ENCODE data around the gene C9orf50.

C9orf50 gene

DNA sequence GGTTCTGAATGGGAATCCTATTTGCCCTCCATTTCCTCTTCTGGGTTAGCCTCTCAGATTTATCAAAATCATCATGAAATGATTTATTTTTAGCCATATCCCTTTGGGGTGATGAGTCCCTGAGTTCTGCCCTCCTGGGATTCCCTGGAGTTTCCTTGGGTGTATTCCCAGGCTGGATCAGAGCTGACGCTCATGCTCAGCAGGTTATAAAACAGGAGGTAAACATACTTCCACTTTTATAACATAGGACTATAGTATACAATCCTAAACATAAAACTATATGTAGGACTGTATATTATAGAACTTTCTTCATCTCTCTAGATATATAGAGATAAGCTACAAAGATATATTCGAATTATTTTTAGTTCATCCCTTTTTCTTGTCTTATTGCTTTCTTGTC lies 40.1 kb upstream of the C9orf50 start:
- TF ChIP-seq EGR1 (IDR thresholded peaks at IDR 0.05) (no peak), TCF12 (IDR thresholded peaks at IDR 0.05; ENCODE audit: low read depth) (no peak), ZBTB7A (IDR thresholded peaks at IDR 0.05; ENCODE audit: low read depth) (no peak), TEAD4 (IDR thresholded peaks at IDR 0.05) (no peak), FOXM1 (IDR thresholded peaks at IDR 0.05; ENCODE audit: borderline replicate concordance, low read depth) (no peak), CREB1 (IDR thresholded peaks at IDR 0.05; ENCODE audit: low read depth) (no peak), EP300 (IDR thresholded peaks at IDR 0.05; ENCODE audit: borderline replicate concordance) (no peak), NFIC (IDR thresholded peaks at IDR 0.05) (no peak), TAF1 (IDR thresholded peaks at IDR 0.05; ENCODE audit: low read depth) (no peak), RAD21 (IDR thresholded peaks at IDR 0.05; ENCODE audit: low read depth) (no peak), CEBPB (IDR thresholded peaks at IDR 0.05) (no peak), YY1 (IDR thresholded peaks at IDR 0.05; ENCODE audit: low read depth) (no peak)
- TF ChIP-seq, protein P1, sequence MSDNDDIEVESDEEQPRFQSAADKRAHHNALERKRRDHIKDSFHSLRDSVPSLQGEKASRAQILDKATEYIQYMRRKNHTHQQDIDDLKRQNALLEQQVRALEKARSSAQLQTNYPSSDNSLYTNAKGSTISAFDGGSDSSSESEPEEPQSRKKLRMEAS (IDR thresholded peaks at IDR 0.05), result no peak
- TF ChIP-seq, protein P2, sequence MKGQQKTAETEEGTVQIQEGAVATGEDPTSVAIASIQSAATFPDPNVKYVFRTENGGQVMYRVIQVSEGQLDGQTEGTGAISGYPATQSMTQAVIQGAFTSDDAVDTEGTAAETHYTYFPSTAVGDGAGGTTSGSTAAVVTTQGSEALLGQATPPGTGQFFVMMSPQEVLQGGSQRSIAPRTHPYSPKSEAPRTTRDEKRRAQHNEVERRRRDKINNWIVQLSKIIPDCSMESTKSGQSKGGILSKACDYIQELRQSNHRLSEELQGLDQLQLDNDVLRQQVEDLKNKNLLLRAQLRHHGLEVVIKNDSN (IDR thresholded peaks at IDR 0.05), result no peak
- TF ChIP-seq, protein P3, sequence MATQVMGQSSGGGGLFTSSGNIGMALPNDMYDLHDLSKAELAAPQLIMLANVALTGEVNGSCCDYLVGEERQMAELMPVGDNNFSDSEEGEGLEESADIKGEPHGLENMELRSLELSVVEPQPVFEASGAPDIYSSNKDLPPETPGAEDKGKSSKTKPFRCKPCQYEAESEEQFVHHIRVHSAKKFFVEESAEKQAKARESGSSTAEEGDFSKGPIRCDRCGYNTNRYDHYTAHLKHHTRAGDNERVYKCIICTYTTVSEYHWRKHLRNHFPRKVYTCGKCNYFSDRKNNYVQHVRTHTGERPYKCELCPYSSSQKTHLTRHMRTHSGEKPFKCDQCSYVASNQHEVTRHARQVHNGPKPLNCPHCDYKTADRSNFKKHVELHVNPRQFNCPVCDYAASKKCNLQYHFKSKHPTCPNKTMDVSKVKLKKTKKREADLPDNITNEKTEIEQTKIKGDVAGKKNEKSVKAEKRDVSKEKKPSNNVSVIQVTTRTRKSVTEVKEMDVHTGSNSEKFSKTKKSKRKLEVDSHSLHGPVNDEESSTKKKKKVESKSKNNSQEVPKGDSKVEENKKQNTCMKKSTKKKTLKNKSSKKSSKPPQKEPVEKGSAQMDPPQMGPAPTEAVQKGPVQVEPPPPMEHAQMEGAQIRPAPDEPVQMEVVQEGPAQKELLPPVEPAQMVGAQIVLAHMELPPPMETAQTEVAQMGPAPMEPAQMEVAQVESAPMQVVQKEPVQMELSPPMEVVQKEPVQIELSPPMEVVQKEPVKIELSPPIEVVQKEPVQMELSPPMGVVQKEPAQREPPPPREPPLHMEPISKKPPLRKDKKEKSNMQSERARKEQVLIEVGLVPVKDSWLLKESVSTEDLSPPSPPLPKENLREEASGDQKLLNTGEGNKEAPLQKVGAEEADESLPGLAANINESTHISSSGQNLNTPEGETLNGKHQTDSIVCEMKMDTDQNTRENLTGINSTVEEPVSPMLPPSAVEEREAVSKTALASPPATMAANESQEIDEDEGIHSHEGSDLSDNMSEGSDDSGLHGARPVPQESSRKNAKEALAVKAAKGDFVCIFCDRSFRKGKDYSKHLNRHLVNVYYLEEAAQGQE (IDR thresholded peaks at IDR 0.05; ENCODE audit: low read depth), result no peak

DNA sequence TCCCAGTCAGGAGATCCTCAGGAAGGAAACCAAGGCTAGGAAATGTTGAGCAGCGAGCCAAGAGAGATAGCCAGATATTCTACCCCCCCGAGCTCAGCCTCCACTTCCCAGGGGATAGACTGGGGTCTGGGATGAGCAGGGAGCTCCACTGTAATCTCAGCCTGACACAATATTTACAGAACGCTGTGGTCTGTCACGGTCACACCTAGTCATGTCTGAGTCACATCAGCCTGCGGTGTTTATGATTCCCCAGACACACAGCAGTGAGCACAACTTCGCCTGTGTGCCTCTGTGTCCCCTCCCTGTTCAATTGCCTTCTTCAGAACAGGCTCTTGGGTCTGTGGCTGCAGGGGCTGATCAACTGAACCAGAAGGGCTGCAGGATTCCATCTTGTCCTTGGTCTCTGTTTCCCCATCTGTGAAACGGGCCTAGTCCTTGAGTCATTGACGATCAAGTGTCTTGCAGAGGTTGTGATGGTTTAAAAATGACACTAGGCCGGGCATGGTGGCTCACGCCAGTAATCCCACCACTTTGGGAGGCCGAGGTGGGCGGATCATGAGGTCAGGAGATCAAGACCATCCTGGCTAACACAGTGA lies 36.0 kb upstream of the C9orf50 start:
- TF ChIP-seq EP300 (IDR thresholded peaks at IDR 0.05; ENCODE audit: borderline replicate concordance), result no peak
- TF ChIP-seq, protein P2 (IDR thresholded peaks at IDR 0.05), result no peak
- TF ChIP-seq CEBPB (IDR thresholded peaks at IDR 0.05), result no peak

DNA sequence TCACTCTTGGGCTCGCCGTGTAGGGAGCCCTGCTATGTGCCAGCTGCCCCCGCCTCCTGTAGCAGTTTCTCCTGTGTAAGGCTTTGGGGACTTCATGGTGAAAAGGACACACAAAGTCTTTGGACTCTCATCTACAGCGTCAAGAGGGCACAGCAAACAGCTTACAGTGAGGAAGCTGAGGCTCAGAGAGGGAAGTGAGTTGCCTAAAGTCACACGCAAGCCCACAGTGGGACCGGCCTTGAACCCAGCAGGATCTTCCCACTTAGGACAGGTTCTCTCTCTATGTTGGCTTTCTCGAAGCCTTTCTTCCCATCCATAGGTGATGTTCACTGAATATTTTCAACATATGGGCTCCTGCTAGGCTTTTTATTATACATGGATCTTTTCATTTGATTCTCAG lies 34.8 kb upstream of the C9orf50 start:
- TF ChIP-seq, protein P2 (IDR thresholded peaks at IDR 0.05), result no peak
- no peak for TF ChIP-seq TCF12 (IDR thresholded peaks at IDR 0.05; ENCODE audit: low read depth)
- no peak for TF ChIP-seq CEBPB (IDR thresholded peaks at IDR 0.05)
- no peak for TF ChIP-seq YY1 (IDR thresholded peaks at IDR 0.05; ENCODE audit: low read depth)
- TF ChIP-seq EGR1 (IDR thresholded peaks at IDR 0.05), result no peak
- TF ChIP-seq, protein P3 (IDR thresholded peaks at IDR 0.05; ENCODE audit: low read depth), result no peak
- TF ChIP-seq NFIC (IDR thresholded peaks at IDR 0.05), result no peak
- TF ChIP-seq CREB1 (IDR thresholded peaks at IDR 0.05; ENCODE audit: low read depth), result no peak
- no peak for TF ChIP-seq RAD21 (IDR thresholded peaks at IDR 0.05; ENCODE audit: low read depth)
- TF ChIP-seq ZBTB7A (IDR thresholded peaks at IDR 0.05; ENCODE audit: low read depth), result no peak
- no peak for TF ChIP-seq TEAD4 (IDR thresholded peaks at IDR 0.05)
- TF ChIP-seq, protein P1 (IDR thresholded peaks at IDR 0.05), result no peak

DNA sequence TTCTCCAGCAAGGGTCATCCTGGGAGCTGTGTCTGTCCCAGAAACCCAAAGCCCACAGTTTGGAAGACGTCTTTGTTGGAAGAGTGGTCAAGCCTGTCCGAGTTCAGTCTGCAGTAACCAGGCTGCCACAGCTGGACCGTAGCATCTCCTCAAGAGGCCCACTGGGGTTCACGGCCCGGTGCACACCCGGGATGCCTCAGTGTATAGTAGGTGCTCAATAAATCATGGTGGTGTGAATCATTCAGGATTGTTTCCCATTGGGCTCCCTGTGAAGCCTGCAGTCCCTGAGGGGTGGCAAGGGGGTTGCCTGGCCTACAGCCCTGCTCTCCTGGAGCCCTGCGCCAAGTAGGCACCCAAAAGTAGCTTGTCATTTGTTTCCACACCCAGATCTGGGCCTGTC lies 34.3 kb upstream of the C9orf50 start:
- TF ChIP-seq TCF12 (IDR thresholded peaks at IDR 0.05; ENCODE audit: low read depth) (no peak), ZBTB7A (IDR thresholded peaks at IDR 0.05; ENCODE audit: low read depth) (no peak), NFIC (IDR thresholded peaks at IDR 0.05) (no peak), EGR1 (IDR thresholded peaks at IDR 0.05) (no peak), TEAD4 (IDR thresholded peaks at IDR 0.05) (no peak), FOXM1 (IDR thresholded peaks at IDR 0.05; ENCODE audit: borderline replicate concordance, low read depth) (no peak), CREB1 (IDR thresholded peaks at IDR 0.05; ENCODE audit: low read depth) (no peak), YY1 (IDR thresholded peaks at IDR 0.05; ENCODE audit: low read depth) (no peak), CEBPB (IDR thresholded peaks at IDR 0.05) (no peak), EP300 (IDR thresholded peaks at IDR 0.05; ENCODE audit: borderline replicate concordance) (no peak), RAD21 (IDR thresholded peaks at IDR 0.05; ENCODE audit: low read depth) (no peak), TAF1 (IDR thresholded peaks at IDR 0.05; ENCODE audit: low read depth) (no peak)
- TF ChIP-seq, protein P1 (IDR thresholded peaks at IDR 0.05), result no peak
- TF ChIP-seq, protein P2 (IDR thresholded peaks at IDR 0.05), result no peak
- TF ChIP-seq, protein P3 (IDR thresholded peaks at IDR 0.05; ENCODE audit: low read depth), result no peak

Measured in Ishikawa (cell line).